KOPT-K1 (cell line): ENCODE data around the gene ANKRD53.

Source experiments
- H3K27ac ChIP-seq: fragments of 200-600 bp; sonication (generic); 2 replicates; pipeline ENCODE4 v1.5.1; 2016; ENCODE audit warnings: antibody characterized with exemption, mild to moderate bottlenecking, low read depth, low read length; ENCODE audit not compliant: poor library complexity, severe bottlenecking
- H3K36me3 ChIP-seq: fragments of 200-600 bp; sonication (generic); 2 replicates; pipeline ENCODE4 v1.5.1; 2017; ENCODE audit warnings: antibody characterized with exemption, mild to moderate bottlenecking, low read length, moderate library complexity; ENCODE audit not compliant: insufficient read depth
- H3K9me3 ChIP-seq: fragments of 200-600 bp; sonication (generic); 2 replicates; pipeline ENCODE4 v1.5.1; 2017; ENCODE audit warnings: antibody characterized with exemption, low read length, mild to moderate bottlenecking; ENCODE audit not compliant: insufficient read depth, poor library complexity, severe bottlenecking

The ANKRD53 gene

GRCh38 chr2:70977605-70978205 lies 725 bp upstream of the ANKRD53 start:
- Histone ChIP-seq H3K27ac (no peak overlapping the region), H3K36me3 (no peaks in the 10 kb centered on the region; the same call in 1 of the 2 replicates), H3K9me3 (no peaks in the 10 kb centered on the region)

- Histone ChIP-seq H3K9me3 (no peaks in the 10 kb centered on the region), H3K36me3 (no peaks in the 10 kb centered on the region; the same call in 1 of the 2 replicates), H3K27ac (no peak overlapping the region)
Observed at GRCh38 chr2:70979180-70979488, 704 bp downstream of the ANKRD53 start.

- Histone ChIP-seq H3K36me3 (no peaks in the 10 kb centered on the region; the same call in 1 of the 2 replicates), H3K9me3 (no peaks in the 10 kb centered on the region), H3K27ac (no peak overlapping the region)
Observed at GRCh38 chr2:70979626-70980025, 1.2 kb downstream of the ANKRD53 start.

GRCh38 chr2:70981421-70981820 lies 3.0 kb downstream of the ANKRD53 start:
- Histone ChIP-seq H3K36me3 (peaks cover 13% of the 10 kb centered on the region), H3K9me3 (no peaks in the 10 kb centered on the region), H3K27ac (no peak overlapping the region)

GRCh38 chr2:70981866-70982810 lies 3.7 kb downstream of the ANKRD53 start:
- Histone ChIP-seq H3K27ac (no peak overlapping the region), H3K9me3 (no peaks in the 10 kb centered on the region), H3K36me3 (peaks cover 20% of the 10 kb centered on the region)

- Histone ChIP-seq H3K27ac (no peak overlapping the region), H3K9me3 (no peaks in the 10 kb centered on the region), H3K36me3 (peaks cover 28% of the 10 kb centered on the region)
Observed at GRCh38 chr2:70982971-70983370, 4.5 kb downstream of the ANKRD53 start.

GRCh38 chr2:70983506-70984227 lies 5.2 kb downstream of the ANKRD53 start:
- Histone ChIP-seq H3K36me3 (peaks cover 35% of the 10 kb centered on the region), H3K9me3 (no peaks in the 10 kb centered on the region), H3K27ac (no peak overlapping the region)

GRCh38 chr2:70984228-70984575 lies 5.8 kb downstream of the ANKRD53 start:
- H3K9me3 ChIP-seq, result no peaks in the 10 kb centered on the region
- H3K27ac ChIP-seq, result no peak overlapping the region
- H3K36me3 ChIP-seq, result peaks cover 40% of the 10 kb centered on the region

- H3K36me3 ChIP-seq, result peaks cover 46% of the 10 kb centered on the region
- no peaks in the 10 kb centered on the region for H3K9me3 ChIP-seq
- no peak overlapping the region for H3K27ac ChIP-seq
Observed at GRCh38 chr2:70984576-70985282, 6.3 kb downstream of the ANKRD53 start.

- H3K9me3 ChIP-seq, result no peaks in the 10 kb centered on the region
- H3K27ac ChIP-seq, result no peak overlapping the region
- peaks cover 51% of the 10 kb centered on the region for H3K36me3 ChIP-seq
Observed at GRCh38 chr2:70985283-70985688, 6.9 kb downstream of the ANKRD53 start.

GRCh38 chr2:70985956-70986355 lies 7.5 kb downstream of the ANKRD53 start:
- H3K27ac ChIP-seq, result no peak overlapping the region
- H3K9me3 ChIP-seq, result no peaks in the 10 kb centered on the region
- peaks cover 58% of the 10 kb centered on the region for H3K36me3 ChIP-seq

GRCh38 chr2:70986499-70987189 lies 8.2 kb downstream of the ANKRD53 start:
- Histone ChIP-seq H3K9me3 (no peaks in the 10 kb centered on the region), H3K36me3 (peaks cover 65% of the 10 kb centered on the region), H3K27ac (no peak overlapping the region)

GRCh38 chr2:70987386-70987785 lies 9.0 kb downstream of the ANKRD53 start:
- no peaks in the 10 kb centered on the region for H3K9me3 ChIP-seq
- H3K27ac ChIP-seq, result no peak overlapping the region
- peaks cover 72% of the 10 kb centered on the region for H3K36me3 ChIP-seq

GRCh38 chr2:70988151-70988550 lies 9.7 kb downstream of the ANKRD53 start:
- H3K9me3 ChIP-seq, result no peaks in the 10 kb centered on the region
- H3K36me3 ChIP-seq, result peaks cover 72% of the 10 kb centered on the region
- no peak overlapping the region for H3K27ac ChIP-seq
